Loucy (cell line): ENCODE results near the gene EPHB1.
"Not testable (repeated sequence)": the region's sequence is repeated elsewhere in the genome, so short reads cannot be mapped to it uniquely, and the experiment has no call there.

Experiments
- H2AFZ ChIP-seq: fragments of 200-600 bp; sonication (generic); 2 replicates; pipeline ENCODE4 v1.6.0; 2016; ENCODE audit warnings: antibody characterized with exemption, mild to moderate bottlenecking, low read length, moderate library complexity
- H3F3A ChIP-seq: fragments of 200-600 bp; 2 replicates; pipeline ENCODE4 v1.6.0; 2016; ENCODE audit warnings: antibody characterized with exemption, low read depth, mild to moderate bottlenecking
- H3K27me3 ChIP-seq: fragments of 200-600 bp; sonication (generic); 2 replicates; pipeline ENCODE4 v1.6.1; 2014; ENCODE audit warnings: low read length, mild to moderate bottlenecking; ENCODE audit not compliant: insufficient read depth, poor library complexity, severe bottlenecking
- H3K36me3 ChIP-seq: fragments of 200-600 bp; sonication (generic); 2 replicates; pipeline ENCODE4 v1.6.1; 2016; ENCODE audit warnings: low read length; ENCODE audit not compliant: insufficient read depth
- H3K4me1 ChIP-seq: fragments of 200-600 bp; sonication (generic); 2 replicates; pipeline ENCODE4 v1.5.1; 2014; ENCODE audit warnings: low read length, mild to moderate bottlenecking; ENCODE audit not compliant: insufficient read depth, poor library complexity, severe bottlenecking
- H3K4me2 ChIP-seq: fragments of 200-600 bp; sonication (generic); 2 replicates; pipeline ENCODE4 v1.6.0; 2014; ENCODE audit warnings: antibody characterized with exemption, low read length, low read depth, mild to moderate bottlenecking; ENCODE audit not compliant: poor library complexity, severe bottlenecking
- H3K4me3 ChIP-seq: fragments of 200-600 bp; sonication (generic); 2 replicates; pipeline ENCODE4 v1.5.1; 2014; ENCODE audit warnings: low read length, mild to moderate bottlenecking, mixed read lengths; ENCODE audit not compliant: poor library complexity, severe bottlenecking
- H3K79me2 ChIP-seq: fragments of 200-600 bp; sonication (generic); 2 replicates; pipeline ENCODE4 v1.6.1; 2014; ENCODE audit warnings: low read length; ENCODE audit not compliant: insufficient read depth
- H3K9ac ChIP-seq: fragments of 200-600 bp; sonication (generic); 2 replicates; pipeline ENCODE4 v1.6.0; 2014; ENCODE audit warnings: mild to moderate bottlenecking, low read depth, low read length, moderate library complexity; ENCODE audit not compliant: poor library complexity, severe bottlenecking
- H3K9me2 ChIP-seq: fragments of 200-600 bp; sonication (generic); replicated peaks from 2 replicates; pipeline ENCODE4 v1.6.1; 2016; ENCODE audit warnings: low read depth, low read length, mixed read lengths
- H3K9me3 ChIP-seq: fragments of 200-600 bp; sonication (generic); 2 replicates; pipeline ENCODE4 v1.6.1; 2014; ENCODE audit warnings: mild to moderate bottlenecking, antibody characterized with exemption, low read length, low read depth; ENCODE audit not compliant: insufficient read depth
- H4K20me1 ChIP-seq: fragments of 200-600 bp; sonication (generic); 2 replicates; pipeline ENCODE4 v1.6.0; 2014; ENCODE audit warnings: antibody characterized with exemption, low read length, mild to moderate bottlenecking; ENCODE audit not compliant: insufficient read depth, poor library complexity, severe bottlenecking
- CTCF ChIP-seq: fragments of 200-600 bp; sonication (generic); conservative IDR thresholded peaks from 2 replicates; pipeline ENCODE4 v1.5.1; 2014; ENCODE audit warnings: mild to moderate bottlenecking, antibody characterized with exemption, low read length
- EZH2phosphoT487 ChIP-seq: fragments of 200-600 bp; IDR thresholded peaks from 2 replicates; pipeline ENCODE4 v1.6.1; 2018; ENCODE audit warnings: antibody characterized with exemption, mild to moderate bottlenecking, moderate library complexity, borderline replicate concordance

EPHB1 gene

GRCh38 chr3:134772591-134772990 lies 22.5 kb upstream of the EPHB1 start:
- no peak for TF ChIP-seq EZH2phosphoT487
- no peak for TF ChIP-seq CTCF
- H3K9ac ChIP-seq: no peak overlapping the region
- H3K36me3 ChIP-seq: no peaks in the 10 kb centered on the region

GRCh38 chr3:134775831-134776230 lies 19.2 kb upstream of the EPHB1 start:
- TF ChIP-seq CTCF (no peak), EZH2phosphoT487 (no peak)
- H3K9me2 ChIP-seq: no peaks in the 10 kb centered on the region
- H3K4me2 ChIP-seq: no peak overlapping the region
- no peak overlapping the region for H3K4me3 ChIP-seq
- no peaks in the 10 kb centered on the region; the same call in 1 of the 2 replicates for H3K9me3 ChIP-seq
- H3K9ac ChIP-seq: no peak overlapping the region
- no peaks in the 10 kb centered on the region for H4K20me1 ChIP-seq
- H3K36me3 ChIP-seq: no peaks in the 10 kb centered on the region
- no peaks in the 10 kb centered on the region for H3F3A ChIP-seq
- no peaks in the 10 kb centered on the region for H3K4me1 ChIP-seq
- H2AFZ ChIP-seq: no peak overlapping the region
- no peaks in the 10 kb centered on the region for H3K79me2 ChIP-seq
- no peaks in the 10 kb centered on the region for H3K27me3 ChIP-seq

More at GRCh38 chr3:134772591-134772990, 22.5 kb upstream of the EPHB1 start:
- no peaks in the 10 kb centered on the region for H3K4me1 ChIP-seq
- no peaks in the 10 kb centered on the region for H3K9me2 ChIP-seq
- H3K79me2 ChIP-seq: no peaks in the 10 kb centered on the region
- H3F3A ChIP-seq: no peaks in the 10 kb centered on the region
- H3K4me3 ChIP-seq: no peak overlapping the region
- no peaks in the 10 kb centered on the region for H3K27me3 ChIP-seq
- H3K9me3 ChIP-seq: no peaks in the 10 kb centered on the region; the same call in 1 of the 2 replicates
- no peak overlapping the region for H2AFZ ChIP-seq
- no peaks in the 10 kb centered on the region for H4K20me1 ChIP-seq
- no peak overlapping the region for H3K4me2 ChIP-seq

- Histone ChIP-seq H3K4me1 (no peaks in the 10 kb centered on the region), H3F3A (no peaks in the 10 kb centered on the region), H3K9me3 (no peaks in the 10 kb centered on the region), H3K9me2 (no peaks in the 10 kb centered on the region), H3K9ac (no peak overlapping the region), H3K4me3 (no peak overlapping the region), H3K27me3 (no peaks in the 10 kb centered on the region), H3K36me3 (no peaks in the 10 kb centered on the region), H3K4me2 (no peak overlapping the region), H2AFZ (no peak overlapping the region), H4K20me1 (no peaks in the 10 kb centered on the region), H3K79me2 (no peaks in the 10 kb centered on the region)
- no peak for TF ChIP-seq EZH2phosphoT487
Measured at GRCh38 chr3:134776518-134776917, 18.5 kb upstream of the EPHB1 start.

GRCh38 chr3:134777341-134777740 lies 17.7 kb upstream of the EPHB1 start:
- H3K4me2 ChIP-seq: no peak overlapping the region
- no peaks in the 10 kb centered on the region for H3K9me3 ChIP-seq
- no peak overlapping the region for H2AFZ ChIP-seq
- no peaks in the 10 kb centered on the region for H3F3A ChIP-seq
- TF ChIP-seq CTCF (no peak), EZH2phosphoT487 (no peak)
- no peaks in the 10 kb centered on the region for H3K27me3 ChIP-seq
- H3K4me3 ChIP-seq: no peak overlapping the region
- no peak overlapping the region for H3K9ac ChIP-seq
- H3K4me1 ChIP-seq: no peaks in the 10 kb centered on the region
- no peaks in the 10 kb centered on the region for H3K9me2 ChIP-seq
- no peaks in the 10 kb centered on the region for H3K36me3 ChIP-seq
- no peaks in the 10 kb centered on the region for H3K79me2 ChIP-seq
- no peaks in the 10 kb centered on the region for H4K20me1 ChIP-seq

- H3K4me2 ChIP-seq, H3K36me3 ChIP-seq: not testable (repeated sequence)
Measured at GRCh38 chr3:134788283-134788682, 6.8 kb upstream of the EPHB1 start.

More at GRCh38 chr3:134788283-134788682, 6.8 kb upstream of the EPHB1 start:
- H3K4me1 ChIP-seq, H3K79me2 ChIP-seq, H3K27me3 ChIP-seq, H3F3A ChIP-seq, H3K4me3 ChIP-seq, H3K9ac ChIP-seq, H4K20me1 ChIP-seq, H2AFZ ChIP-seq, H3K9me3 ChIP-seq, H3K9me2 ChIP-seq: not testable (repeated sequence)
